ENCODE data around the gene RHOBTB3. TPM values are rescaled to one million over a fixed set of nuclear protein-coding genes. Genes with fewer than 3 reads are reported as not detected.

Gene RHOBTB3
- total RNA-seq, 1 donor from 2014 or later: 102 TPM

- no peak for DNase-seq (ENCODE audit: low spot score)
Measured at GRCh38 chr5:95713960-95714710, 17.0 kb upstream of the RHOBTB3 start.

GRCh38 chr5:95715799-95716461, 15.2 kb upstream of the RHOBTB3 start:
- DNase-seq (ENCODE audit: low spot score): no peak

- DNase-seq (ENCODE audit: low spot score): no peak
Measured at GRCh38 chr5:95717439-95717838, 13.7 kb upstream of the RHOBTB3 start.

- no peak for DNase-seq (ENCODE audit: low spot score)
Measured at GRCh38 chr5:95718203-95718602, 12.9 kb upstream of the RHOBTB3 start.

GRCh38 chr5:95718738-95719137, 12.4 kb upstream of the RHOBTB3 start:
- no peak for DNase-seq (ENCODE audit: low spot score)

GRCh38 chr5:95720094-95720786, 10.9 kb upstream of the RHOBTB3 start:
- no peak for DNase-seq (ENCODE audit: low spot score)

GRCh38 chr5:95721582-95722295, 9.4 kb upstream of the RHOBTB3 start:
- DNase-seq (ENCODE audit: low spot score): no peak

- DNase-seq (ENCODE audit: low spot score): peak; percentile 56
Measured at GRCh38 chr5:95723632-95724369, 7.3 kb upstream of the RHOBTB3 start.

- DNase-seq (ENCODE audit: low spot score): no peak
Measured at GRCh38 chr5:95725071-95725820, 5.9 kb upstream of the RHOBTB3 start.

GRCh38 chr5:95725937-95726810, 5.0 kb upstream of the RHOBTB3 start:
- DNase-seq (ENCODE audit: low spot score): no peak

GRCh38 chr5:95726811-95727763, 4.0 kb upstream of the RHOBTB3 start:
- no peak for DNase-seq (ENCODE audit: low spot score)

- no peak for DNase-seq (ENCODE audit: low spot score)
Measured at GRCh38 chr5:95727764-95728191, 3.4 kb upstream of the RHOBTB3 start.

- DNase-seq (ENCODE audit: low spot score): no peak
Measured at GRCh38 chr5:95728494-95729114, 2.5 kb upstream of the RHOBTB3 start.

GRCh38 chr5:95729115-95730010, 1.8 kb upstream of the RHOBTB3 start:
- no peak for DNase-seq (ENCODE audit: low spot score)

- DNase-seq (ENCODE audit: low spot score): no peak
Measured at GRCh38 chr5:95730011-95730700, 980 bp upstream of the RHOBTB3 start.
